ENCODE data around the gene PLVAP.

PLVAP gene

DNA sequence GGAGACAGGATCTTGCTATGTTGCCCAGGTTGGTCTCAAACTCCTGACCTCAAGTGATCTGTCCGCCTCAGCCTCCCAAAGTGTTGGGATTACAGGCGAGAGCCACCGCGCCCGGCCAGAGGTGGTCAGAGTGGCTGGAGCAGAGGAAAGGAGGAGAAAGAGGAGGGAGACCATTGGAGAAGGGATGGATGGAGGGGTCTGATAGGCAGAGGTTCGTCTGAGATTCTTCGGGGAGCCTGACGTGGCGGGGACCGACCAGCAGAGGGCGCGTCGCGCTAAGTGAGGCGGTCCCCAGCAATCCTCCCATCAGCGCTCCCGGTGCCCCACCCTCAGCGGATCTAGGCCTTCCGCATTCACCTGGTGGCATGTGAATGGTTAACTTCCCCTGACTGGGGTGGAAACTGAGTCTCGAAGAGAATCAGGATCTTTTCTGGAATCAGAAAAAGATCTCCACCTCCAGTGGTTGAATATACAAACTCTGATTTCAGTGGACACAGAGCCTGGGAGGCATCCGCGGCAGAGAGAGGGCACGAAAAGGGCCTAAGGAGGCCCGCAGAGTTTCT lies 31.0 kb downstream of the PLVAP start (continued):
- TF ChIP-seq PBX3 (CRISPR knock-in tag; IDR thresholded peaks at IDR 0.05) (no peak), YY2 (tag by site-specific recombination; IDR thresholded peaks at IDR 0.05) (0 out of 2 replicates have a peak, but pooled peaks have one; percentile 12), ZNF274 (IDR thresholded peaks at IDR 0.05; ENCODE audit: low read length) (no peak), ZNF274 (tag by site-specific recombination; IDR thresholded peaks at IDR 0.05; ENCODE audit: borderline replicate concordance) (no peak), ZNF639 (tag by site-specific recombination; IDR thresholded peaks at IDR 0.05) (0 out of 2 replicates have a peak, but pooled peaks have one; percentile 19), ZNF121 (tag by site-specific recombination; IDR thresholded peaks at IDR 0.05) (peak; percentile 100), ZNF558 (tag by site-specific recombination; IDR thresholded peaks at IDR 0.05) (no peak), ZBTB8A (tag by site-specific recombination; IDR thresholded peaks at IDR 0.05) (no peak), HOXC10 (CRISPR knock-in tag; IDR thresholded peaks at IDR 0.05) (no peak), ZNF2 (tag by site-specific recombination; IDR thresholded peaks at IDR 0.05) (no peak), ZNF544 (tag by site-specific recombination; IDR thresholded peaks at IDR 0.05) (no peak), ELK4 (IDR thresholded peaks at IDR 0.05; ENCODE audit: borderline replicate concordance, low read depth, low read length) (no peak), KLF9 (tag by site-specific recombination; IDR thresholded peaks at IDR 0.05; ENCODE audit: low read depth) (peak; percentile 54), ZNF529 (tag by site-specific recombination; IDR thresholded peaks at IDR 0.05; ENCODE audit: insufficient replicate concordance) (no peak), ZNF530 (tag by site-specific recombination; IDR thresholded peaks at IDR 0.05; ENCODE audit: low read depth) (no peak), ZNF692 (tag by site-specific recombination; IDR thresholded peaks at IDR 0.05) (0 out of 2 replicates have a peak, but pooled peaks have one; percentile 24), PRDM4 (tag by site-specific recombination; IDR thresholded peaks at IDR 0.05) (0 out of 2 replicates have a peak, but pooled peaks have one; percentile 19), ZNF169 (tag by site-specific recombination; IDR thresholded peaks at IDR 0.05) (no peak), ZNF677 (tag by site-specific recombination; IDR thresholded peaks at IDR 0.05) (no peak), ZNF394 (tag by site-specific recombination; IDR thresholded peaks at IDR 0.05; ENCODE audit: borderline replicate concordance) (no peak), ZNF211 (tag by site-specific recombination; IDR thresholded peaks at IDR 0.05; ENCODE audit: low read depth) (no peak), WT1 (tag by site-specific recombination; IDR thresholded peaks at IDR 0.05) (0 out of 2 replicates have a peak, but pooled peaks have one; percentile 20), ZNF184 (tag by site-specific recombination; IDR thresholded peaks at IDR 0.05) (no peak), ZBTB17 (tag by site-specific recombination; IDR thresholded peaks at IDR 0.05) (peak; percentile 82)
- TF ChIP-seq, protein P1, sequence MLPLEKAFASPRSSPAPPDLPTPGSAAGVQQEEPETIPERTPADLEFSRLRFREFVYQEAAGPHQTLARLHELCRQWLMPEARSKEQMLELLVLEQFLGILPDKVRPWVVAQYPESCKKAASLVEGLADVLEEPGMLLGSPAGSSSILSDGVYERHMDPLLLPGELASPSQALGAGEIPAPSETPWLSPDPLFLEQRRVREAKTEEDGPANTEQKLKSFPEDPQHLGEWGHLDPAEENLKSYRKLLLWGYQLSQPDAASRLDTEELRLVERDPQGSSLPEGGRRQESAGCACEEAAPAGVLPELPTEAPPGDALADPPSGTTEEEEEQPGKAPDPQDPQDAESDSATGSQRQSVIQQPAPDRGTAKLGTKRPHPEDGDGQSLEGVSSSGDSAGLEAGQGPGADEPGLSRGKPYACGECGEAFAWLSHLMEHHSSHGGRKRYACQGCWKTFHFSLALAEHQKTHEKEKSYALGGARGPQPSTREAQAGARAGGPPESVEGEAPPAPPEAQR (tag by site-specific recombination; IDR thresholded peaks at IDR 0.05): no peak
- TF ChIP-seq, protein P2, sequence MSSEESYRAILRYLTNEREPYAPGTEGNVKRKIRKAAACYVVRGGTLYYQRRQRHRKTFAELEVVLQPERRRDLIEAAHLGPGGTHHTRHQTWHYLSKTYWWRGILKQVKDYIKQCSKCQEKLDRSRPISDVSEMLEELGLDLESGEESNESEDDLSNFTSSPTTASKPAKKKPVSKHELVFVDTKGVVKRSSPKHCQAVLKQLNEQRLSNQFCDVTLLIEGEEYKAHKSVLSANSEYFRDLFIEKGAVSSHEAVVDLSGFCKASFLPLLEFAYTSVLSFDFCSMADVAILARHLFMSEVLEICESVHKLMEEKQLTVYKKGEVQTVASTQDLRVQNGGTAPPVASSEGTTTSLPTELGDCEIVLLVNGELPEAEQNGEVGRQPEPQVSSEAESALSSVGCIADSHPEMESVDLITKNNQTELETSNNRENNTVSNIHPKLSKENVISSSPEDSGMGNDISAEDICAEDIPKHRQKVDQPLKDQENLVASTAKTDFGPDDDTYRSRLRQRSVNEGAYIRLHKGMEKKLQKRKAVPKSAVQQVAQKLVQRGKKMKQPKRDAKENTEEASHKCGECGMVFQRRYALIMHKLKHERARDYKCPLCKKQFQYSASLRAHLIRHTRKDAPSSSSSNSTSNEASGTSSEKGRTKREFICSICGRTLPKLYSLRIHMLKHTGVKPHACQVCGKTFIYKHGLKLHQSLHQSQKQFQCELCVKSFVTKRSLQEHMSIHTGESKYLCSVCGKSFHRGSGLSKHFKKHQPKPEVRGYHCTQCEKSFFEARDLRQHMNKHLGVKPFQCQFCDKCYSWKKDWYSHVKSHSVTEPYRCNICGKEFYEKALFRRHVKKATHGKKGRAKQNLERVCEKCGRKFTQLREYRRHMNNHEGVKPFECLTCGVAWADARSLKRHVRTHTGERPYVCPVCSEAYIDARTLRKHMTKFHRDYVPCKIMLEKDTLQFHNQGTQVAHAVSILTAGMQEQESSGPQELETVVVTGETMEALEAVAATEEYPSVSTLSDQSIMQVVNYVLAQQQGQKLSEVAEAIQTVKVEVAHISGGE (tag by site-specific recombination; conservative IDR thresholded peaks at IDR 0.05; ENCODE audit: low read depth): 0 out of 2 replicates have a peak, but pooled peaks have one; percentile 14

Data from HEK293 (cell line).